Measurements from ENCODE around the gene PHF12.

The PHF12 gene

DNA sequence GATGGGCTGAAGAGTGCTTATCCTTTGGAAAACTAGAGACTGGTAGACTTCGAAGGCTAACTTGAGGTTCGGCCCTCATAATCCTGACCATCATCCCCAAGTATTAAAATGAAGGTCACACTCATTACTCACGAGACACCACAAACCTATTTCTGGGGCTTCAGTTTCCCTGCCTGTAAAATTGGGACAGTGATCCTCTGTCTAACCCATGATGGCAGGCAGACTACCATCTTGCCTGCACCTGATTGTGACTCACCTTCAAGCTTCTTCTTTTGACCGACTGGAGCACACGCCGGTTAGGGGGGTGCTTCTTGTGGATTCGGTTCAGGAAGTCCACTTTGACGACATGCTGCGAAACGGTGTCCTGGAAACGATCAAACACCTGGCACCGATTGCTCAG is 34.3 kb downstream of the PHF12 start:
- Histone ChIP-seq H3K27me3 (ENCODE audit: control insufficient read depth in 2 of 2, insufficient read depth in 2 of 2, low read length in 2 of 2) (no peaks in the 10 kb centered on the region), H3K4me3 (ENCODE audit: low read length in 2 of 2) (no peak overlapping the region), H3K36me3 (ENCODE audit: control insufficient read depth in 2 of 2, insufficient read depth in 2 of 2, low read length in 2 of 2) (peaks cover 81 to 88% of the 10 kb centered on the region in 2 donors), H3K27ac (ENCODE audit: low read depth in 2 of 2, low read length in 2 of 2) (no peak overlapping the region), H3K4me1 (ENCODE audit: control insufficient read depth in 2 of 2, insufficient read depth in 2 of 2, low read length in 2 of 2) (peaks cover 7 to 11% of the 10 kb centered on the region in 2 donors), H3K9me3 (ENCODE audit: control insufficient read depth in 2 of 2, low read length in 2 of 2) (no peaks in the 10 kb centered on the region), H3K9ac (ENCODE audit: low read depth in 1 of 2, low read length in 2 of 2) (no peak overlapping the region)

- Histone ChIP-seq H3K27ac (ENCODE audit: low read depth in 2 of 2, low read length in 2 of 2) (no peak overlapping the region), H3K9ac (ENCODE audit: low read depth in 1 of 2, low read length in 2 of 2) (no peak overlapping the region), H3K4me1 (ENCODE audit: control insufficient read depth in 2 of 2, insufficient read depth in 2 of 2, low read length in 2 of 2) (peaks cover 11 to 16% of the 10 kb centered on the region in 2 donors), H3K27me3 (ENCODE audit: control insufficient read depth in 2 of 2, insufficient read depth in 2 of 2, low read length in 2 of 2) (no peaks in the 10 kb centered on the region), H3K4me3 (ENCODE audit: low read length in 2 of 2) (no peak overlapping the region), H3K36me3 (ENCODE audit: control insufficient read depth in 2 of 2, insufficient read depth in 2 of 2, low read length in 2 of 2) (peaks cover 80 to 87% of the 10 kb centered on the region in 2 donors), H3K9me3 (ENCODE audit: control insufficient read depth in 2 of 2, low read length in 2 of 2) (no peaks in the 10 kb centered on the region)
Observed at GRCh38 chr17:28916302-28916934, 34.9 kb downstream of the PHF12 start.

- no peak overlapping the region for H3K4me3 ChIP-seq (ENCODE audit: low read length in 2 of 2)
- H3K27me3 ChIP-seq (ENCODE audit: control insufficient read depth in 2 of 2, insufficient read depth in 2 of 2, low read length in 2 of 2): no peaks in the 10 kb centered on the region
- H3K36me3 ChIP-seq (ENCODE audit: control insufficient read depth in 2 of 2, insufficient read depth in 2 of 2, low read length in 2 of 2): peaks cover 90 to 94% of the 10 kb centered on the region in 2 donors
- H3K9me3 ChIP-seq (ENCODE audit: control insufficient read depth in 2 of 2, low read length in 2 of 2): no peaks in the 10 kb centered on the region
- H3K4me1 ChIP-seq (ENCODE audit: control insufficient read depth in 2 of 2, insufficient read depth in 2 of 2, low read length in 2 of 2): peaks cover 13 to 22% of the 10 kb centered on the region in 2 donors
- peak overlapping the region in 1 of 2 donors; percentile 61 for H3K27ac ChIP-seq (ENCODE audit: low read depth in 2 of 2, low read length in 2 of 2)
- no peak overlapping the region for H3K9ac ChIP-seq (ENCODE audit: low read depth in 1 of 2, low read length in 2 of 2)
Observed at GRCh38 chr17:28912938-28913333, 38.4 kb downstream of the PHF12 start.

DNA sequence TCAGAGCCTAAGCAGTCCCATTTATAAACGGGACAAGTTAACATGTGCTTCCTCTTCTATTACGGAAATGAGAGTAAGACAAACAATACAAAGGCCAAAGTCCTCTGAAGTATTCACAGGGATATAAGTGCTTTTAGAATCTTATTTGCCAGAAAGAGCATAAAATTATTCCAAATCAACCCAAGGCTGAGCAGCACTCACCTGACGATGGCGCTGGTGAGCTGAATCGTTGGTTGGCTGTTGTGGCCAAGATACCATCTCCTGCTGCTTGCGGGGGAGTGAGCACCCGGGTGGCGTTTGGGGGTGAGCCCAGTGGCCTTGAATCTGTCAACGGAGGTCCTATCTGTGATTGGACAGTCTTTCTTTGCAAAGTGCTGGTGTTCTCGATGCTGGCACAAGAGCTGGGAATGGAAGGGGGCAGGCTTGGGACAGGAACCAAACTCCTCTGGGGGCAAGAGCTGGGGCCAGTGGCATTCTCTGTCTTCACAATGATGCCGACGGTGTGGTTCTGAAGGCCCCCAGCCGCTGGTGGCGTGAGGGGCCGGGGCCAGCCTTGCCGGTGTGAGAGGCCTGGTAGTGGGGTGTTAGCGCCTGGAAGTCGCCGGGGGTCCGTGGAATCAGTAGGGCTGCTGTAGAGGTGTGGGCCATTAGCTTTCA is 38.9 kb downstream of the PHF12 start:
- H3K9ac ChIP-seq (ENCODE audit: low read depth in 1 of 2, low read length in 2 of 2): peak overlapping the region in 1 of 2 donors; percentile 9

DNA sequence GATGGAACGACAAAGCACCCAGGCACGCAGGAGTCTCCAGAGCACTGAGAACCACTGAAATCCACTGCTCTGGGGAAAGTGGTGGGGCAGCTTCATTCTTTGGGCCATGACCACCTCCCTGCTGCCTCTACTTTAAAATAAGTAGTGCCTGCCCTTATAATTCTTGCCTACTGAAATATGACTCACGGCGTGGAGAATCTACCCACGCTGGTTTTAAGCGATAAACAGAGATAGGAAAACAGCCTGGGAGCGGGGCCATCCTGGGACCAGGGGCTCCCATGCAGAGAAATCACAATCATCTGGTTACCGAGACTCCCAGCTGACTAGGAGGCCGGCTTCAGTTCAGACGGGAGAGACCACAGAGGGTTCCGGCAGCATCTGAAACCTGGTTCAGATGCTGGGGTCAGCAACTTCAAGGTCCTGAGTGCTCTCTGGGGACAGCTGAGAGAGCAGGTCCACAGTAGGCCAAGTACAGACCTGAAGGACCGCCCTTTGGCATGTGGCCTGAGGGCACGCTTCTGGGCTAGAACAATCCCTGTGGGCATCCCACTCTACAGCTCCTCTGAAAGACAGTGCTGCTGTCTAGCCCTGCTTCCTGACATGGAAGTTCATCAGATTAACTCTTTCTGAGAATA is 39.8 kb downstream of the PHF12 start:
- Histone ChIP-seq H3K4me3 (ENCODE audit: low read length in 2 of 2) (no peak overlapping the region), H3K27ac (ENCODE audit: low read depth in 2 of 2, low read length in 2 of 2) (peak overlapping the region in 1 of 2 donors; percentile 59), H3K9ac (ENCODE audit: low read depth in 1 of 2, low read length in 2 of 2) (no peak overlapping the region), H3K27me3 (ENCODE audit: control insufficient read depth in 2 of 2, insufficient read depth in 2 of 2, low read length in 2 of 2) (no peaks in the 10 kb centered on the region), H3K36me3 (ENCODE audit: control insufficient read depth in 2 of 2, insufficient read depth in 2 of 2, low read length in 2 of 2) (peaks cover 86 to 88% of the 10 kb centered on the region in 2 donors), H3K9me3 (ENCODE audit: control insufficient read depth in 2 of 2, low read length in 2 of 2) (no peaks in the 10 kb centered on the region), H3K4me1 (ENCODE audit: control insufficient read depth in 2 of 2, insufficient read depth in 2 of 2, low read length in 2 of 2) (peaks cover 18 to 23% of the 10 kb centered on the region in 2 donors)

More for the DNA sequence above, 38.9 kb downstream of the PHF12 start:
- H3K4me1 ChIP-seq (ENCODE audit: control insufficient read depth in 2 of 2, insufficient read depth in 2 of 2, low read length in 2 of 2): peaks cover 16 to 23% of the 10 kb centered on the region in 2 donors
- H3K36me3 ChIP-seq (ENCODE audit: control insufficient read depth in 2 of 2, insufficient read depth in 2 of 2, low read length in 2 of 2): peaks cover 89 to 91% of the 10 kb centered on the region in 2 donors
- peak overlapping the region; percentile 26 to 61 for H3K27ac ChIP-seq (ENCODE audit: low read depth in 2 of 2, low read length in 2 of 2)
- no peaks in the 10 kb centered on the region for H3K27me3 ChIP-seq (ENCODE audit: control insufficient read depth in 2 of 2, insufficient read depth in 2 of 2, low read length in 2 of 2)
- no peaks in the 10 kb centered on the region for H3K9me3 ChIP-seq (ENCODE audit: control insufficient read depth in 2 of 2, low read length in 2 of 2)
- H3K4me3 ChIP-seq (ENCODE audit: low read length in 2 of 2): no peak overlapping the region

GRCh38 chr17:28910534-28910933 is 40.8 kb downstream of the PHF12 start:
- no peak overlapping the region for H3K4me3 ChIP-seq (ENCODE audit: low read length in 2 of 2)
- H3K27me3 ChIP-seq (ENCODE audit: control insufficient read depth in 2 of 2, insufficient read depth in 2 of 2, low read length in 2 of 2): no peaks in the 10 kb centered on the region
- H3K9ac ChIP-seq (ENCODE audit: low read depth in 1 of 2, low read length in 2 of 2): no peak overlapping the region
- H3K36me3 ChIP-seq (ENCODE audit: control insufficient read depth in 2 of 2, insufficient read depth in 2 of 2, low read length in 2 of 2): peaks cover 85% of the 10 kb centered on the region in 2 donors
- no peaks in the 10 kb centered on the region for H3K9me3 ChIP-seq (ENCODE audit: control insufficient read depth in 2 of 2, low read length in 2 of 2)
- H3K27ac ChIP-seq (ENCODE audit: low read depth in 2 of 2, low read length in 2 of 2): no peak overlapping the region
- peaks cover 18 to 23% of the 10 kb centered on the region in 2 donors for H3K4me1 ChIP-seq (ENCODE audit: control insufficient read depth in 2 of 2, insufficient read depth in 2 of 2, low read length in 2 of 2)

DNA sequence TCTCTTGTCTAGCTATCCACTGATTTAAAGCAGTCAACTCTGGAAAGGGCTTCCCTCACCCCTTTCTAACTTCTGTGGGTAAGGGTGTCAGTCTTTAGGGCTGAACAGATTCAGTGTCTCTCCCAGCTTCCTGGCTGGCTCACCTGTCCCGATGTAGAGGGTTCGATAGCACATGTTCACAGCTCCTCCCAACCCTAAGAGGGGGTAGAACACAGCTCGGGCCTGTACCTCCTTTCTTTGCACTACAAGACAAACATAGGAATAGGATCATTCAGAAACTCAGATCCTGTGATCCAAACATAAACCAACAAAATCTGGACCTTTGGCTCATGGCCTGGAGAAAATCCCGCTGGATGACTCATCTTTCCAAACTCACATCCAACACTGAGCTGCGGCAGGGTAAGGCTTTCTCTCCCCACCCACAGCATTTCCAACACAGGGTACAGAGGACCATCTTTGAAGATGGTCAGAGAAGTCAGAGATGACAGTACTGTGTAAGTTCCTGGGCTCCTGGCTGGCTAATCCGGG is 42.6 kb downstream of the PHF12 start:
- no peak overlapping the region for H3K4me3 ChIP-seq (ENCODE audit: low read length in 2 of 2)
- no peak overlapping the region for H3K9ac ChIP-seq (ENCODE audit: low read depth in 1 of 2, low read length in 2 of 2)
- H3K27me3 ChIP-seq (ENCODE audit: control insufficient read depth in 2 of 2, insufficient read depth in 2 of 2, low read length in 2 of 2): no peaks in the 10 kb centered on the region
- H3K4me1 ChIP-seq (ENCODE audit: control insufficient read depth in 2 of 2, insufficient read depth in 2 of 2, low read length in 2 of 2): peaks cover 23 to 26% of the 10 kb centered on the region in 2 donors
- no peaks in the 10 kb centered on the region for H3K9me3 ChIP-seq (ENCODE audit: control insufficient read depth in 2 of 2, low read length in 2 of 2)
- peaks cover 70% of the 10 kb centered on the region in 2 donors for H3K36me3 ChIP-seq (ENCODE audit: control insufficient read depth in 2 of 2, insufficient read depth in 2 of 2, low read length in 2 of 2)
- H3K27ac ChIP-seq (ENCODE audit: low read depth in 2 of 2, low read length in 2 of 2): peak overlapping the region; percentile 39 to 60

- H3K36me3 ChIP-seq (ENCODE audit: control insufficient read depth in 2 of 2, insufficient read depth in 2 of 2, low read length in 2 of 2): peaks cover 61% of the 10 kb centered on the region in 2 donors
- no peaks in the 10 kb centered on the region for H3K9me3 ChIP-seq (ENCODE audit: control insufficient read depth in 2 of 2, low read length in 2 of 2)
- no peak overlapping the region for H3K9ac ChIP-seq (ENCODE audit: low read depth in 1 of 2, low read length in 2 of 2)
- peak overlapping the region; percentile 39 to 60 for H3K27ac ChIP-seq (ENCODE audit: low read depth in 2 of 2, low read length in 2 of 2)
- peaks cover 28% of the 10 kb centered on the region in 2 donors for H3K4me1 ChIP-seq (ENCODE audit: control insufficient read depth in 2 of 2, insufficient read depth in 2 of 2, low read length in 2 of 2)
- no peak overlapping the region for H3K4me3 ChIP-seq (ENCODE audit: low read length in 2 of 2)
- H3K27me3 ChIP-seq (ENCODE audit: control insufficient read depth in 2 of 2, insufficient read depth in 2 of 2, low read length in 2 of 2): no peaks in the 10 kb centered on the region
Observed at GRCh38 chr17:28907709-28908475, 43.4 kb downstream of the PHF12 start.

DNA sequence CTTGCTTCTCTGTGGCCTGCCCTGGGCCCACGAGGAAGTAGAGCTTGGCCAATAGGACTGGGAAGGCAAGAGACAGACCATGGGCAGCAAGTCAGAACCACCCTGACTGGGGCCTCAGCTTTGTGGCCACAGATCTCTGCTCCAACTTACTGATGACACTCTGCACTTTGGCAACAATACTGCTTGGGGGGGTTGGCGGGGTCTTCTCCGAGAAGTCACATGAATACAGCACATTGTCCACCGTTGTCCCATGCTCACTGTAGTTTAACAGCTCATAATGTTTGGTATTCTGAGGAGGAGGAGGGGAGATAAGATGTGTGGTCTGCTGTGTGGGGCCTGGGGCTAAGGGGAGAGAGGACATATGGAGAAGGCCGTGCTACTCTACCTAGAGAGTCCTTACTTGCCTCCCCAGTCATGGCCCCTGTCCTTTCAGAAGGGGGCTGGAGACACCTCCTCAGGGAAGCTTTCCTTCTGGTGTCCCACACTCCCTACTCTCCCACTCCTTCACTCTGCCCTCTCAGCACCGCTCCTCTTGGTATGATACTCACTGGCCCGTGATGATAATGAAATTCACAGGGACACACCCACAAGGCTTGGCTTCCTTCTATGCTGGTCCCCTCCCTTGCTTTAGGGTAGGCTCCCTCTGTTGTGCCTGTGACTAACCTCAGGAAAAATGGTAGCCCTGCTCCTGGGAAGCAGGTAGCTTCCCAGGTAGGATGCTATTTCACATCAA is 44.4 kb downstream of the PHF12 start:
- H3K27me3 ChIP-seq (ENCODE audit: control insufficient read depth in 2 of 2, insufficient read depth in 2 of 2, low read length in 2 of 2): no peaks in the 10 kb centered on the region
- no peaks in the 10 kb centered on the region for H3K9me3 ChIP-seq (ENCODE audit: control insufficient read depth in 2 of 2, low read length in 2 of 2)
- no peak overlapping the region for H3K9ac ChIP-seq (ENCODE audit: low read depth in 1 of 2, low read length in 2 of 2)
- H3K4me3 ChIP-seq (ENCODE audit: low read length in 2 of 2): no peak overlapping the region
- peak overlapping the region in 1 of 2 donors; percentile 20 for H3K27ac ChIP-seq (ENCODE audit: low read depth in 2 of 2, low read length in 2 of 2)
- peaks cover 21 to 25% of the 10 kb centered on the region in 2 donors for H3K4me1 ChIP-seq (ENCODE audit: control insufficient read depth in 2 of 2, insufficient read depth in 2 of 2, low read length in 2 of 2)
- peaks cover 51 to 53% of the 10 kb centered on the region in 2 donors for H3K36me3 ChIP-seq (ENCODE audit: control insufficient read depth in 2 of 2, insufficient read depth in 2 of 2, low read length in 2 of 2)
